A549 treated with Mapracorat at 1 μM for 4 hours (cell line): Measurements from ENCODE around the gene GOLGA8T. TPM values are rescaled to one million over a fixed set of nuclear protein-coding genes. Genes with fewer than 3 reads are reported as not detected.

ENCODE experiments used
- total RNA-seq: library from RNA; stranded (reverse); fragments of 200-300 nt; extraction: Qiagen RNA extraction; gene quantifications from 5 replicates; pipeline ENCODE4 v1.2.3, GENCODE V29; 2022

Gene GOLGA8T, protein sequence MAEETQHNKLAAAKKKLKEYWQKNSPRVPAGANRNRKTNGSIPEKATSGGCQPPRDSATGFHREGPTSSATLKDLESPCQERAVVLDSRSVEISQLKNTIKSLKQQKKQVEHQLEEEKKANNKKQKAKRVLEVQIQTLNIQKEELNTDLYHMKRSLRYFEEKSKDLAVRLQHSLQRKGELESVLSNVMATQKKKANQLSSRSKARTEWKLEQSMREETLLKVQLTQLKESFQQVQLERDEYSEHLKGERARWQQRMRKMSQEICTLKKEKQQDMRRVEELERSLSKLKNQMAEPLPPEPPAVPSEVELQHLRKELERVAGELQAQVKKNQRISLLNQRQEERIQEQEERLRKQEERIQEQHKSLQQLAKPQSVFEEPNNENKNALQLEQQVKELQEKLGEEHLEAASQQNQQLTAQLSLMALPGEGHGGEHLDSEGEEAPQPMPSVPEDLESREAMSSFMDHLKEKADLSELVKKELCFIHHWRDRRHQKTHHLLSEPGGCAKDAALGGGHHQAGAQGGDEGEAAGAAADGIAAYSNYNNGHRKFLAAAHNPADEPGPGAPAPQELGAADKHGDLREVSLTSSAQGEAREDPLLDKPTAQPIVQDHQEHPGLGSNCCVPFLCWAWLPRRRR
- total RNA-seq = 0.80 to 2.0 TPM (median 1.6 TPM) in 5 replicates

DNA sequence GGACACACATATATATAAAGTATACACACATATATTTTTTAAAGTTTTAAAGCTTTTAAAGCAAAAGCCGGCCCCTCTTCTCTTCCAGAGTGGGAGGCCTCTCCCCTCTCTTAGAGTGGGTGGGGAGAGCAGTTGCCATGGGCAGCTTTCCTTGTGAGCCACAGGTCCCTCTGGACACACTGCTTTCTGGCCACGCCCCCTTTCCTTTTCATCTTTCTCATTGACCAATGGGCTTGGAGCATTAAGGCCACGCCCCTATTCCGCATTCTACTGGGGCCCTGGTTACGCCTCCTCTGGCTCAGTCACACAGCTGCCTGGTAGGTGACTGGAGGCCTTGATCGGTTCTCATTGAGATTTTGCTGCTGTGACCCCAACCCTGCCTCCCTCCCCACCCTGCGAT lies at the start of gene GOLGA8T:
GOLGA8T (plus strand) TSS at position 301 of the 400 bp plus-strand sequence; CDS start at position 399, 98 bp downstream.

Other genes starting within 250 kb of the GOLGA8T start
- gene GOLGA8J, start 52.1 kb upstream of the GOLGA8T start, total RNA-seq = 0.12 to 0.17 TPM in 2 of 5 replicates, not detected in the others